Measurements from ENCODE around the gene MUC5B. TPM values are rescaled to one million over a fixed set of nuclear protein-coding genes. Genes with fewer than 3 reads are reported as not detected.
"Not testable (repeated sequence)": the region's sequence is repeated elsewhere in the genome, so short reads cannot be mapped to it uniquely, and the experiment has no call there.

Gene MUC5B
- total RNA-seq, 1 donor from 2014 or later, result not detected

DNA sequence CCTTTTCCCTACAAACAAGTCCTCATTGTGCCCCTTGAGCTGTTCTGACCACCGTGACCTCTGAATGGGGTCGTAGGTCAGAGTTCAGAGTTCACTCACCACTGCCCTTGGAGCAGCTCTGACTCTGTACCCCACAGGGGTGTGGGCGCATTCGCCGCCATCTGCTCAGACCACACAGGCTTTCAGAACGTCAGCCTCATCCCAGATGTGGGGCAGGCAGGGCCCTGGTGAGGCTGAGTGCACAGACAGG lies 14.8 kb upstream of the MUC5B start:
- TF ChIP-seq, protein P1, sequence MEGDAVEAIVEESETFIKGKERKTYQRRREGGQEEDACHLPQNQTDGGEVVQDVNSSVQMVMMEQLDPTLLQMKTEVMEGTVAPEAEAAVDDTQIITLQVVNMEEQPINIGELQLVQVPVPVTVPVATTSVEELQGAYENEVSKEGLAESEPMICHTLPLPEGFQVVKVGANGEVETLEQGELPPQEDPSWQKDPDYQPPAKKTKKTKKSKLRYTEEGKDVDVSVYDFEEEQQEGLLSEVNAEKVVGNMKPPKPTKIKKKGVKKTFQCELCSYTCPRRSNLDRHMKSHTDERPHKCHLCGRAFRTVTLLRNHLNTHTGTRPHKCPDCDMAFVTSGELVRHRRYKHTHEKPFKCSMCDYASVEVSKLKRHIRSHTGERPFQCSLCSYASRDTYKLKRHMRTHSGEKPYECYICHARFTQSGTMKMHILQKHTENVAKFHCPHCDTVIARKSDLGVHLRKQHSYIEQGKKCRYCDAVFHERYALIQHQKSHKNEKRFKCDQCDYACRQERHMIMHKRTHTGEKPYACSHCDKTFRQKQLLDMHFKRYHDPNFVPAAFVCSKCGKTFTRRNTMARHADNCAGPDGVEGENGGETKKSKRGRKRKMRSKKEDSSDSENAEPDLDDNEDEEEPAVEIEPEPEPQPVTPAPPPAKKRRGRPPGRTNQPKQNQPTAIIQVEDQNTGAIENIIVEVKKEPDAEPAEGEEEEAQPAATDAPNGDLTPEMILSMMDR (IDR thresholded peaks at IDR 0.05; ENCODE audit: unreplicated experiment), result no peak
- Mint-ChIP-seq H3K36me3 (ENCODE audit: low read depth, unreplicated experiment) (no peaks in the 10 kb centered on the region), H3K4me3 (ENCODE audit: unreplicated experiment) (no peak overlapping the region), H3K27ac (ENCODE audit: unreplicated experiment) (no peak overlapping the region), H3K9me3 (ENCODE audit: unreplicated experiment) (no peaks in the 10 kb centered on the region), H3K4me1 (ENCODE audit: unreplicated experiment) (no peaks in the 10 kb centered on the region), H3K27me3 (ENCODE audit: unreplicated experiment) (peaks cover 13% of the 10 kb centered on the region)
- no peak for DNase-seq (ENCODE audit: low spot score)

DNA sequence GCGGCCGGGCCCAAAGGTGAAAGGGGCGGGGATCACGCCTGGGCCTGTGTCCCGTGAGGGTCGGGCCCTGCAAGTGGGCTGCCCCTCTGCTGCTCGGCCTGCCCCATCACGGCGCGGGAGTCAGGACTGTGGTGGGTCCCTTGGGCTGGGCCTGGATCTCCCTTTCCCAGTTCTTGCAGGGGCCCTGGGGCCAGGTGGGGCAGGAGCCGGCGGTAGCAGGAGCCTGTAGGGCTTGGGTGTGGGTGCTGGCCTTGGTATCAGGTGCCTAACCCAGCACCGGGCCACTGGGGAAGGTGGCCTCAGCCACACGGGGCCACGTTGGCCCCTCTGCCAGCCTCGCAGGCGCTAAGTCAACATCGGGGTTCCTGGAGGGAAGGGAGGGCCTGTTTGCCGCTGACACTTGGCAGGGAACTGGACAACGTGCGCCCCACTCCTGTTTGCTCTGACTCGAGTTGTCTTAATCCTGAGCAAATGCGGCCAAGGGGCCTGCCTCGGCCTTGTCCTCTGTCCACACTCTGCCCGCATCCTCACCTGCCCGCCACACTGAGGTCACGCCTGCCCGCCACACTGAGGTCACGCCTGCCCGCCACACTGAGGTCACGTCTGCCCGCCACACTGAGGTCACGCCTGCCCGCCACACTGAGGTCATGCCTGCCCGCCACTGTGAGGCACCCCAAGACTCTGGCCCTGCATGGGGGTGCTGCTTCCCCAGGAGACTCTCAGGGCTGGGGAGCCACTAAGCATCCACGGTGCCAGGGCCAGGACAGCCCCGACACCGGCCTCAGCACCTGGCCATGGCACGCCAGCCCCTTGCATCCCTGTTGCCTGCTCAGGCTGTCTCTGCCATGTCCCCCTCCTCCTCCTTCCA lies 14.2 kb upstream of the MUC5B start:
- DNase-seq (ENCODE audit: low spot score), result no peak
- Mint-ChIP-seq H3K27me3 (ENCODE audit: unreplicated experiment) (peaks cover 13% of the 10 kb centered on the region), H3K9me3 (ENCODE audit: unreplicated experiment) (no peaks in the 10 kb centered on the region), H3K36me3 (ENCODE audit: low read depth, unreplicated experiment) (no peaks in the 10 kb centered on the region), H3K27ac (ENCODE audit: unreplicated experiment) (no peak overlapping the region), H3K4me3 (ENCODE audit: unreplicated experiment) (no peak overlapping the region), H3K4me1 (ENCODE audit: unreplicated experiment) (no peaks in the 10 kb centered on the region)
- TF ChIP-seq, protein P1 (IDR thresholded peaks at IDR 0.05; ENCODE audit: unreplicated experiment), result no peak

DNA sequence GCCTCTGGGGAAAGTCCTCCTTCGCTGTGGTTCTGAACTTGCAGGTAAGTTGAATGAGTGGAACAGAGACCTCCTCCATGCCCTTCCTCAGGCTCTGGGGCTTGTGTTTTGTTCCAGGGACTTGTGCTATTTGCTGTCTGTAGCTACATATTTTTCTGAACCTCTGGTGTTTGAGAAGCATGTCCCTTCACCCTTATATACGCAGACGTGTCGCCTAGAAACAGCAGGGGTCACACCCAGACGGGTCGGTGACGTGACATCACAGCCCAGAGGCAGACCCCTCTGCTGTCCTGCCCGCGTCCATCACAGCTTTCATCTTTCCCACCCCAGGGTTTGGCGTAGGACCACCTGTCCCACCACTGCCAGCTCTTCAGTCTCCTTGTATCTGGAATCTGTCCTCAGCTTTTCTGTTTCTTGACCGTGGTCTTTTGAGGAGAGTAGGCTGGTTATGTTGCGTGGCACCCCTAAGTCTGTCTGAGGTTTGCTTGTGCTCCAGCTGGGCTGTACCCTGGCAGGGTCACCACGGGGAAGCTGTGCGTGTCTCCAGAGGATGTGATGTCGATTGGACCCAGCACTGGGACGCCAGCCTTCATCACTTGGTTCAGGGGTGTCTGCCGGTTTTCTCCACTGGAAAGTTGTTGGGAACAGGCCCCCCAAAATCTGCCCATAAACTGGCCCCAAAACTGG lies 13.4 kb upstream of the MUC5B start:
- no peaks in the 10 kb centered on the region for H3K4me1 Mint-ChIP-seq (ENCODE audit: unreplicated experiment)
- TF ChIP-seq, protein P1 (IDR thresholded peaks at IDR 0.05; ENCODE audit: unreplicated experiment), result no peak
- no peak for DNase-seq (ENCODE audit: low spot score)
- no peaks in the 10 kb centered on the region for H3K9me3 Mint-ChIP-seq (ENCODE audit: unreplicated experiment)
- H3K4me3 Mint-ChIP-seq (ENCODE audit: unreplicated experiment), result no peak overlapping the region
- H3K36me3 Mint-ChIP-seq (ENCODE audit: low read depth, unreplicated experiment), result no peaks in the 10 kb centered on the region
- peaks cover 13% of the 10 kb centered on the region for H3K27me3 Mint-ChIP-seq (ENCODE audit: unreplicated experiment)
- no peak overlapping the region for H3K27ac Mint-ChIP-seq (ENCODE audit: unreplicated experiment)

DNA sequence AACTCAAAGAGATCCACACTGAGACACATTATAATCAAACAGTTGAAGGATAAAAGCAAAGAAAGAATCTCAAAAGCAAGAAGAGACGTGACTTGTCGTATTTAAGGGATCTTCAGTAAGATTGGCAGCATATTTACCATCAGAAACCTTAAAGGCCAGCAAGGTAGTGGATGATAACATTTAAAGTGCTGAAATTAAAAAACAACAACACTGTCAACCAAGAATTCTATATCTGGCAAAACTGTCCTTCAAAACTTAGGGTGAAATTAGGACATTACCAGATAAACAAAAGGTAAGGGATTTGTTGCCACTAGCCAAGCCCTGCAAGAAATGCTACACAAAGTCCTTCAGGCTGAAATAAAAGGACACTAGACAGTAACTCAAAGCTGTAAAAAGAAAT lies 11.0 kb upstream of the MUC5B start:
- DNase-seq (ENCODE audit: low spot score), result no peak
- Mint-ChIP-seq H3K27me3 (ENCODE audit: unreplicated experiment) (peaks cover 11% of the 10 kb centered on the region), H3K9me3 (ENCODE audit: unreplicated experiment) (no peaks in the 10 kb centered on the region), H3K4me3 (ENCODE audit: unreplicated experiment) (no peak overlapping the region), H3K27ac (ENCODE audit: unreplicated experiment) (no peak overlapping the region), H3K4me1 (ENCODE audit: unreplicated experiment) (no peaks in the 10 kb centered on the region), H3K36me3 (ENCODE audit: low read depth, unreplicated experiment) (no peaks in the 10 kb centered on the region)
- TF ChIP-seq, protein P1 (IDR thresholded peaks at IDR 0.05; ENCODE audit: unreplicated experiment), result no peak

DNA sequence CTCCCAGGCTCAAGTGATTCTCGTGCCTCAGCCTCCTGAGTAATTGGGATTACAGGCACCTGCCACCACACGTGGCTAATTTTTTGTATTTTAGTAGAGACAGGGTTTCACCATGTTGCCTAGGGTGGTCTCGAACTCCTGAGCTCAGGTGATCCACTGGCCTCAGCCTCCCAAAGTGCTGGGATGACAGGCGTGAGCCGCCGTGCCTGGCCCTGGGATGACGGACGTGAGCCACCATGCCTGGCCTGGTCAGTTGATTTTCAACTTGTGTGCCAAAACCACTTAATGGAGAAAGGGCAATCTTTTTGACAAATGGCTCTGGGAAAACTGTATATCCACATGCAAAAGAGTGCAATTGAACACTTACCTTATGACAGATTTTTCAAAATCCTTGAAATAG lies 7.0 kb upstream of the MUC5B start:
- not testable (repeated sequence) for H3K27me3 Mint-ChIP-seq (ENCODE audit: unreplicated experiment); H3K9me3 Mint-ChIP-seq (ENCODE audit: unreplicated experiment); H3K36me3 Mint-ChIP-seq (ENCODE audit: low read depth, unreplicated experiment)

More for the DNA sequence above, 7.0 kb upstream of the MUC5B start:
- H3K27ac Mint-ChIP-seq (ENCODE audit: unreplicated experiment); H3K4me1 Mint-ChIP-seq (ENCODE audit: unreplicated experiment); H3K4me3 Mint-ChIP-seq (ENCODE audit: unreplicated experiment); DNase-seq (ENCODE audit: low spot score): not testable (repeated sequence)

Data from endothelial cell (in vitro differentiated cells).